ENCODE results near the gene CD79B.
"Not testable (repeated sequence)": the region's sequence is repeated elsewhere in the genome, so short reads cannot be mapped to it uniquely, and the experiment has no call there.

CD79B gene

DNA sequence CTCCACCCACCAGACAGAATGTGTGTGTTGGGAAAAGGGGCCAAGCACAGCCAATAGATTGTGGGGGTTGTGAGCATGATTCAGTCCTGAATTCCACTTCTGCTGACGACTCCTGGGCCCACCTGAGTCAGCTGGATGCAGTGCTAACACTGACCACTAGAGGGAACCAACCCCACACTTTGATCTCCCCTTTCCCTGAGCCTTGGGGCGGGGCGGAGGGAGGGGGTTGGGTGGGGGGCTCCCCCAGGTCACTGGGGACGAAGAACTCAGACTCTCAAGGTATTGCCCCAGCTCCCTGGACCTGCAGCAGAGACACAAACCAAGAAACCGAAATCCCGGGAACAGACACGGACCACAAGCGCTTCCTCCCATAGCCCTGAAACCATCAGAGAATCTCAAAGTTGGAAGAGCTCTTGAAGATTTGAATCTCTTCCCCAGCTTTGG, 20.5 kb downstream of the CD79B start:
- Histone ChIP-seq H3K27ac (ENCODE audit: low read depth in 2 of 2, low read length in 2 of 2) (no peak overlapping the region), H3K4me1 (ENCODE audit: control insufficient read depth in 2 of 2, insufficient read depth in 2 of 2, low read length in 2 of 2) (no peaks in the 10 kb centered on the region), H3K9ac (ENCODE audit: low read depth in 1 of 2, low read length in 2 of 2) (no peak overlapping the region), H3K4me3 (ENCODE audit: low read length in 2 of 2) (no peak overlapping the region), H3K9me3 (ENCODE audit: control insufficient read depth in 2 of 2, low read length in 2 of 2) (no peaks in the 10 kb centered on the region), H3K27me3 (ENCODE audit: control insufficient read depth in 2 of 2, insufficient read depth in 2 of 2, low read length in 2 of 2) (no peaks in the 10 kb centered on the region), H3K36me3 (ENCODE audit: control insufficient read depth in 2 of 2, insufficient read depth in 2 of 2, low read length in 2 of 2) (no peaks in the 10 kb centered on the region)

DNA sequence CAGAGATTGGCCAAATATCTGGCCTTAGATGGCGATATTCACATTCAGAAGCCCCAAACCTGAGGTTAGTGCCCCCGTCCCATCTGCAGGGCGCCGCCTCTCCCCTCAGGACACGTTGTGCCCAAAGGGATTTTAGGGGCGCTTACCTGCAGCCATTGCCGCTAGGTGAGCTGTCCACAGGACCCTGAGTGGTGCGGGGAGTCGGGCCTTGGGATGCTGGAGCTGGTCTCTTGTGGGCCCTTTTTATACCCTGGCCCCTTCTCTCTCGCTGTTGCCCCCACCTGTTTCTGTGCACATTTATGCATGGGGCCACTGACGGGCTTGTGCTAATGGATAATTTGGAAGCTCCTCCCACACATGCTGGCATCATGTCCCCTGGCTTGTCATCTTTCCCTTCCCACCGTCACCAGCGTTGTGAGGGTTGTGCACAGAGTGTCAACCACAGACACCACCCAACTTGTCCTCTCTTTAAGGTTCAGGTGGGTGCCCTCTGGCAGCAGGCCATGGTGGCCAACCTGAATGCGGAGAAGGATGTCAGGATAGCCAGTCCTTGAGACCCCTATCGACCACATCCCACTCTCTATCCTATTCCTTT, 21.0 kb downstream of the CD79B start, which contains the start of gene CSHL1:
Gene CSHL1 (minus strand): TSS at position 218 of the 595 bp plus-strand sequence. CDS start 62 bp downstream, at position 156.
- Histone ChIP-seq H3K9me3 (ENCODE audit: control insufficient read depth in 2 of 2, low read length in 2 of 2) (no peaks in the 10 kb centered on the region), H3K4me1 (ENCODE audit: control insufficient read depth in 2 of 2, insufficient read depth in 2 of 2, low read length in 2 of 2) (no peaks in the 10 kb centered on the region), H3K4me3 (ENCODE audit: low read length in 2 of 2) (no peak within 1 kb of the TSS), H3K9ac (ENCODE audit: low read depth in 1 of 2, low read length in 2 of 2) (no peak within 1 kb of the TSS), H3K27ac (ENCODE audit: low read depth in 2 of 2, low read length in 2 of 2) (no peak within 1 kb of the TSS), H3K36me3 (ENCODE audit: control insufficient read depth in 2 of 2, insufficient read depth in 2 of 2, low read length in 2 of 2) (no peaks in the 10 kb centered on the region), H3K27me3 (ENCODE audit: control insufficient read depth in 2 of 2, insufficient read depth in 2 of 2, low read length in 2 of 2) (no peaks in the 10 kb centered on the region)

- Histone ChIP-seq H3K4me3 (ENCODE audit: low read length in 2 of 2) (no peak overlapping the region), H3K9ac (ENCODE audit: low read depth in 1 of 2, low read length in 2 of 2) (no peak overlapping the region), H3K27ac (ENCODE audit: low read depth in 2 of 2, low read length in 2 of 2) (no peak overlapping the region), H3K36me3 (ENCODE audit: control insufficient read depth in 2 of 2, insufficient read depth in 2 of 2, low read length in 2 of 2) (no peaks in the 10 kb centered on the region), H3K4me1 (ENCODE audit: control insufficient read depth in 2 of 2, insufficient read depth in 2 of 2, low read length in 2 of 2) (no peaks in the 10 kb centered on the region), H3K9me3 (ENCODE audit: control insufficient read depth in 2 of 2, low read length in 2 of 2) (no peaks in the 10 kb centered on the region), H3K27me3 (ENCODE audit: control insufficient read depth in 2 of 2, insufficient read depth in 2 of 2, low read length in 2 of 2) (no peaks in the 10 kb centered on the region)
These were observed 22.0 kb downstream of the CD79B start for GRCh38 chr17:63910096-63910495.

DNA sequence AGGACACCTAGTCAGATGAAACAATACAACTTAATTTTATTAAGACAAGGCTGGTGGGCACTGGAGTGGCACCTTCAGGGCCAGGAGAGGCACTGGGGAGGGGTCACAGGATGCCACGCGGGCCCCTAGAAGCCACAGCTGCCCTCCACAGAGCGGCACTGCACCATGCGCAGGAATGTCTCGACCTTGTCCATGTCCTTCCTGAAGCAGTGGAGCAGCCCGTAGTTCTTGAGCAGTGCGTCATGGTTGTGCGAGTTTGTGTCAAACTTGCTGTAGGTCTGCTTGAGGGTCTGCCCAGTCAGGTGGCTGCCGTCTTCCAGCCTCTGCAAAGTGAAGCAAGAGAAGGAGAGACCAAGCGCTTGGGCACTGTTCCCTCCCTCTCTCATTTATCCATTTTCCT, 22.5 kb downstream of the CD79B start:
- H3K4me1 ChIP-seq (ENCODE audit: control insufficient read depth in 2 of 2, insufficient read depth in 2 of 2, low read length in 2 of 2); H3K9me3 ChIP-seq (ENCODE audit: control insufficient read depth in 2 of 2, low read length in 2 of 2); H3K4me3 ChIP-seq (ENCODE audit: low read length in 2 of 2); H3K9ac ChIP-seq (ENCODE audit: low read depth in 1 of 2, low read length in 2 of 2); H3K27me3 ChIP-seq (ENCODE audit: control insufficient read depth in 2 of 2, insufficient read depth in 2 of 2, low read length in 2 of 2); H3K36me3 ChIP-seq (ENCODE audit: control insufficient read depth in 2 of 2, insufficient read depth in 2 of 2, low read length in 2 of 2); H3K27ac ChIP-seq (ENCODE audit: low read depth in 2 of 2, low read length in 2 of 2): not testable (repeated sequence)

GRCh38 chr17:63907161-63907778, 24.9 kb downstream of the CD79B start:
- H3K27me3 ChIP-seq (ENCODE audit: control insufficient read depth in 2 of 2, insufficient read depth in 2 of 2, low read length in 2 of 2); H3K9ac ChIP-seq (ENCODE audit: low read depth in 1 of 2, low read length in 2 of 2); H3K9me3 ChIP-seq (ENCODE audit: control insufficient read depth in 2 of 2, low read length in 2 of 2); H3K27ac ChIP-seq (ENCODE audit: low read depth in 2 of 2, low read length in 2 of 2); H3K4me1 ChIP-seq (ENCODE audit: control insufficient read depth in 2 of 2, insufficient read depth in 2 of 2, low read length in 2 of 2); H3K36me3 ChIP-seq (ENCODE audit: control insufficient read depth in 2 of 2, insufficient read depth in 2 of 2, low read length in 2 of 2); H3K4me3 ChIP-seq (ENCODE audit: low read length in 2 of 2): not testable (repeated sequence)

DNA sequence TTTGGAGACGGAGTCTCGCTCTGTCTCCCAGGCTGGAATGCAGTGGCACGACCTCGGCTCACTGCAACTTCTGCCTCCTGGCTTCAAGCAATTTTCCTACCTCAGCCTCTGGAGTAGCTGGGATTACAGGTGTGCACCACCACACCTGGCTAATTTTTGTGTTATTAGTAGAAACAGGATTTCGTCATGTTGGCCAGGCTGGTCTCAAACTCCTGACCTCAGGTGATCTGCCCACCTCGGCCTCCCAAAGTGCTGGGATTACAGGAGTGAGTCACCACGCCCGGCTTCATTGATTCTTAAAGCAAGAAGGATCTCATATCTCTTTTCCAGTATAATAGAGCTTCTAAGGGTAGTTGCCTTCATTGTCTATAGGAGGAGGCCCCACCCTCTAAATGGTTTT, 27.3 kb downstream of the CD79B start:
- not testable (repeated sequence) for H3K4me3 ChIP-seq (ENCODE audit: low read length in 2 of 2); H3K36me3 ChIP-seq (ENCODE audit: control insufficient read depth in 2 of 2, insufficient read depth in 2 of 2, low read length in 2 of 2)

DNA sequence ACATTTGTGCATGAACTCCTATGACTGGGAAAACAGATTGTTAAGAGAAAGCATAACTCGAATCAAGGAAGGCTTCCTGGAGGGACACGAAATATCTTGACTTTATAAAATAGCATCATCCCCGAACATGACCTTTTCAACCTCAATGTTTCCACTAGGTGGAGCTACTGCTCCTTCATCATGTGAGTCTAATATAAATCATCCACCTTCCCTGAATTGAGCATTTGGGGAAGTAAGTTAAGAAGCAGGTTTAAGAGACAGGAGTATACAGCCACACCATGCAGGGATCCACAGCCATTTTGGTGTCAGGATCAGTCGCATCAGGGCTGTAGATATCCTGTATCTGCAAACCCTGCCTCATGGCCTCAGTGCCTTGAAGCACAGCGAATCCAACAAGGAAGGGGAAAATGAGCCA, 28.3 kb downstream of the CD79B start:
- H3K9ac ChIP-seq (ENCODE audit: low read depth in 1 of 2, low read length in 2 of 2); H3K36me3 ChIP-seq (ENCODE audit: control insufficient read depth in 2 of 2, insufficient read depth in 2 of 2, low read length in 2 of 2); H3K27ac ChIP-seq (ENCODE audit: low read depth in 2 of 2, low read length in 2 of 2); H3K4me3 ChIP-seq (ENCODE audit: low read length in 2 of 2); H3K4me1 ChIP-seq (ENCODE audit: control insufficient read depth in 2 of 2, insufficient read depth in 2 of 2, low read length in 2 of 2); H3K27me3 ChIP-seq (ENCODE audit: control insufficient read depth in 2 of 2, insufficient read depth in 2 of 2, low read length in 2 of 2); H3K9me3 ChIP-seq (ENCODE audit: control insufficient read depth in 2 of 2, low read length in 2 of 2): not testable (repeated sequence)

More for the DNA sequence above, 27.3 kb downstream of the CD79B start:
- H3K27ac ChIP-seq (ENCODE audit: low read depth in 2 of 2, low read length in 2 of 2); H3K9me3 ChIP-seq (ENCODE audit: control insufficient read depth in 2 of 2, low read length in 2 of 2); H3K4me1 ChIP-seq (ENCODE audit: control insufficient read depth in 2 of 2, insufficient read depth in 2 of 2, low read length in 2 of 2); H3K27me3 ChIP-seq (ENCODE audit: control insufficient read depth in 2 of 2, insufficient read depth in 2 of 2, low read length in 2 of 2); H3K9ac ChIP-seq (ENCODE audit: low read depth in 1 of 2, low read length in 2 of 2): not testable (repeated sequence)

- H3K4me3 ChIP-seq (ENCODE audit: low read length in 2 of 2); H3K4me1 ChIP-seq (ENCODE audit: control insufficient read depth in 2 of 2, insufficient read depth in 2 of 2, low read length in 2 of 2); H3K9ac ChIP-seq (ENCODE audit: low read depth in 1 of 2, low read length in 2 of 2); H3K27ac ChIP-seq (ENCODE audit: low read depth in 2 of 2, low read length in 2 of 2); H3K9me3 ChIP-seq (ENCODE audit: control insufficient read depth in 2 of 2, low read length in 2 of 2); H3K36me3 ChIP-seq (ENCODE audit: control insufficient read depth in 2 of 2, insufficient read depth in 2 of 2, low read length in 2 of 2); H3K27me3 ChIP-seq (ENCODE audit: control insufficient read depth in 2 of 2, insufficient read depth in 2 of 2, low read length in 2 of 2): not testable (repeated sequence)
These were observed 30.2 kb downstream of the CD79B start for GRCh38 chr17:63901971-63902370.

- H3K4me1 ChIP-seq (ENCODE audit: control insufficient read depth in 2 of 2, insufficient read depth in 2 of 2, low read length in 2 of 2); H3K27me3 ChIP-seq (ENCODE audit: control insufficient read depth in 2 of 2, insufficient read depth in 2 of 2, low read length in 2 of 2); H3K36me3 ChIP-seq (ENCODE audit: control insufficient read depth in 2 of 2, insufficient read depth in 2 of 2, low read length in 2 of 2); H3K9me3 ChIP-seq (ENCODE audit: control insufficient read depth in 2 of 2, low read length in 2 of 2); H3K27ac ChIP-seq (ENCODE audit: low read depth in 2 of 2, low read length in 2 of 2); H3K9ac ChIP-seq (ENCODE audit: low read depth in 1 of 2, low read length in 2 of 2); H3K4me3 ChIP-seq (ENCODE audit: low read length in 2 of 2): not testable (repeated sequence)
These were observed 33.0 kb downstream of the CD79B start for GRCh38 chr17:63898899-63899798.

Measured in mucosa of rectum (tissue), 2 donors.